HEK293 (cell line): Measurements from ENCODE around the gene TEAD1.

Experiments
- CTCF ChIA-PET: fragments of 350-600 bp; formaldehyde crosslinking; extraction: SDS; loops from one replicate; lab custom pipeline; 2021; ENCODE audit warnings: antibody characterized with exemption; lab: Yijun Ruan, JAX
- POLR2A ChIA-PET: fragments of 300-600 bp; formaldehyde crosslinking; extraction: SDS; loops from one replicate; lab custom pipeline; 2020; ENCODE audit warnings: antibody characterized with exemption, inconsistent platforms; lab: Yijun Ruan, JAX
- H3K27ac ChIP-seq: fragments of 200-500 bp; sonication (Bioruptor generic); 2 replicates; pipeline ENCODE4 v1.5.1; 2014; ENCODE audit warnings: low read depth, low read length, control low read depth, inconsistent platforms; ENCODE audit errors: extremely low read depth
- H3K36me3 ChIP-seq, 2 experiments: fragments of 200-500 bp in 1 of 2; sonication (Bioruptor generic) in 1 of 2; 1 replicate in 1 of 2; 2 replicates in 1 of 2; pipeline ENCODE4 v1.5.1; 2014 to 2017; ENCODE audit warnings: inconsistent platforms in 2 of 2, low read length in 2 of 2; ENCODE audit not compliant: control insufficient read depth in 2 of 2, insufficient read depth in 1 of 2
- H3K4me1 ChIP-seq: fragments of 200-500 bp; sonication (Bioruptor generic); 2 replicates; pipeline ENCODE4 v1.5.1; 2014; ENCODE audit warnings: mild to moderate bottlenecking, low read length, inconsistent platforms; ENCODE audit not compliant: control insufficient read depth, insufficient read depth
- H3K4me3 ChIP-seq: 2 replicates; pipeline ENCODE4 v1.5.1; 2011; ENCODE audit warnings: low read depth, mild to moderate bottlenecking, control low read depth, low read length, moderate library complexity
- H3K9me3 ChIP-seq: fragments of 200-500 bp; sonication (Bioruptor generic); 2 replicates; pipeline ENCODE4 v1.5.1; 2014; ENCODE audit warnings: low read depth, low read length, inconsistent platforms; ENCODE audit not compliant: control insufficient read depth, insufficient read depth
- HOXD13 ChIP-seq: sonication (generic); formaldehyde crosslinking; IDR thresholded peaks from 2 replicates; pipeline ENCODE4 v1.8.0; 2022; ENCODE audit warnings: missing genetic modification reagents, borderline replicate concordance
- KLF16 ChIP-seq: fragments of 450-650 bp; formaldehyde crosslinking; IDR thresholded peaks from 2 replicates; pipeline ENCODE4 v1.5.1; 2017; ENCODE audit warnings: missing biosample characterization, missing genetic modification characterization
- KLF8 ChIP-seq: fragments of 450-650 bp; formaldehyde crosslinking; IDR thresholded peaks from 2 replicates; pipeline ENCODE4 v1.5.1; 2016; ENCODE audit warnings: missing biosample characterization, missing genetic modification characterization
- MZF1 ChIP-seq: fragments of 450-650 bp; formaldehyde crosslinking; IDR thresholded peaks from 2 replicates; pipeline ENCODE4 v1.5.1; 2017; ENCODE audit warnings: missing biosample characterization, missing genetic modification characterization, borderline replicate concordance
- ZBTB1 ChIP-seq: fragments of 450-650 bp; formaldehyde crosslinking; IDR thresholded peaks from 2 replicates; pipeline ENCODE4 v1.5.1; 2016; ENCODE audit warnings: missing biosample characterization, missing genetic modification characterization
- ZBTB49 ChIP-seq: fragments of 450-650 bp; formaldehyde crosslinking; IDR thresholded peaks from 2 replicates; pipeline ENCODE4 v1.5.1; 2016; ENCODE audit warnings: missing biosample characterization, missing genetic modification characterization, low read depth
- ZBTB8A ChIP-seq: fragments of 450-650 bp; formaldehyde crosslinking; IDR thresholded peaks from 2 replicates; pipeline ENCODE4 v1.5.1; 2016; ENCODE audit warnings: missing biosample characterization, missing genetic modification characterization
- ZFP41 ChIP-seq: fragments of 450-650 bp; formaldehyde crosslinking; IDR thresholded peaks from 2 replicates; pipeline ENCODE4 v1.5.1; 2016; ENCODE audit warnings: missing biosample characterization, missing genetic modification characterization, borderline replicate concordance
- ZNF174 ChIP-seq: fragments of 450-650 bp; formaldehyde crosslinking; IDR thresholded peaks from 2 replicates; pipeline ENCODE4 v1.5.0; 2017; ENCODE audit warnings: missing biosample characterization, mild to moderate bottlenecking, missing genetic modification characterization
- ZNF311 ChIP-seq: fragments of 450-650 bp; formaldehyde crosslinking; IDR thresholded peaks from 2 replicates; pipeline ENCODE4 v1.5.1; 2017; ENCODE audit warnings: missing biosample characterization, missing genetic modification characterization, borderline replicate concordance
- ZNF324 ChIP-seq: fragments of 450-650 bp; formaldehyde crosslinking; IDR thresholded peaks from 2 replicates; pipeline ENCODE4 v1.5.1; 2016; ENCODE audit warnings: missing biosample characterization, missing genetic modification characterization
- ZNF335 ChIP-seq: fragments of 450-650 bp; formaldehyde crosslinking; conservative IDR thresholded peaks from 2 replicates; pipeline ENCODE4 v1.5.1; 2016; ENCODE audit warnings: missing biosample characterization, missing genetic modification characterization
- ZNF391 ChIP-seq: fragments of 450-650 bp; formaldehyde crosslinking; IDR thresholded peaks from 2 replicates; pipeline ENCODE4 v1.5.1; 2016; ENCODE audit warnings: low read depth, missing biosample characterization, missing genetic modification characterization, borderline replicate concordance
- ZNF404 ChIP-seq: fragments of 450-650 bp; formaldehyde crosslinking; IDR thresholded peaks from 2 replicates; pipeline ENCODE4 v1.5.1; 2017; ENCODE audit warnings: missing biosample characterization, missing genetic modification characterization
- ZNF423 ChIP-seq: fragments of 450-650 bp; formaldehyde crosslinking; IDR thresholded peaks from 2 replicates; pipeline ENCODE4 v1.5.1; 2016; ENCODE audit warnings: missing biosample characterization, missing genetic modification characterization
- ZNF555 ChIP-seq: fragments of 450-650 bp; formaldehyde crosslinking; conservative IDR thresholded peaks from 2 replicates; pipeline ENCODE4 v1.5.1; 2017; ENCODE audit warnings: missing biosample characterization, mild to moderate bottlenecking, missing genetic modification characterization, inconsistent platforms
- ZNF768 ChIP-seq: fragments of 450-650 bp; formaldehyde crosslinking; IDR thresholded peaks from 2 replicates; pipeline ENCODE4 v1.5.1; 2018; ENCODE audit warnings: missing biosample characterization, mild to moderate bottlenecking, missing genetic modification characterization
- ZSCAN30 ChIP-seq: fragments of 450-650 bp; IDR thresholded peaks from 2 replicates; pipeline ENCODE4 v1.5.1; 2018; ENCODE audit warnings: missing biosample characterization, mild to moderate bottlenecking, missing genetic modification characterization, moderate library complexity
- ZSCAN5A ChIP-seq: fragments of 450-650 bp; formaldehyde crosslinking; IDR thresholded peaks from 2 replicates; pipeline ENCODE4 v1.5.1; 2016; ENCODE audit warnings: missing biosample characterization, missing genetic modification characterization
- TF ChIP-seq, protein P1 (sequence below): fragments of 450-650 bp; IDR thresholded peaks from 2 replicates; pipeline ENCODE4 v1.5.1; 2018; ENCODE audit warnings: missing biosample characterization, mild to moderate bottlenecking, missing genetic modification characterization
- TF ChIP-seq, protein P2 (sequence below): fragments of 450-650 bp; formaldehyde crosslinking; conservative IDR thresholded peaks from 2 replicates; pipeline ENCODE4 v1.5.1; 2016; ENCODE audit warnings: low read depth, missing biosample characterization, missing genetic modification characterization
- TF ChIP-seq, protein P3 (sequence below): fragments of 450-650 bp; formaldehyde crosslinking; IDR thresholded peaks from 2 replicates; pipeline ENCODE4 v1.5.1; 2016; ENCODE audit warnings: missing biosample characterization, missing genetic modification characterization

The TEAD1 gene

GRCh38 chr11:12786891-12787290 is 112.7 kb downstream of the TEAD1 start:
- TF ChIP-seq ZBTB1 (no peak), ZNF391 (tag by site-specific recombination) (no peak), KLF16 (tag by site-specific recombination) (no peak), MZF1 (tag by site-specific recombination) (no peak), ZBTB49 (tag by site-specific recombination) (no peak), KLF8 (tag by site-specific recombination) (no peak), ZNF311 (tag by site-specific recombination) (no peak), ZFP41 (tag by site-specific recombination) (no peak), ZNF174 (tag by site-specific recombination) (no peak), ZNF423 (tag by site-specific recombination) (no peak), ZNF324 (no peak), ZBTB8A (tag by site-specific recombination) (no peak), HOXD13 (CRISPR knock-in tag) (no peak), ZNF555 (no peak), ZNF404 (no peak)
- TF ChIP-seq, protein P1, sequence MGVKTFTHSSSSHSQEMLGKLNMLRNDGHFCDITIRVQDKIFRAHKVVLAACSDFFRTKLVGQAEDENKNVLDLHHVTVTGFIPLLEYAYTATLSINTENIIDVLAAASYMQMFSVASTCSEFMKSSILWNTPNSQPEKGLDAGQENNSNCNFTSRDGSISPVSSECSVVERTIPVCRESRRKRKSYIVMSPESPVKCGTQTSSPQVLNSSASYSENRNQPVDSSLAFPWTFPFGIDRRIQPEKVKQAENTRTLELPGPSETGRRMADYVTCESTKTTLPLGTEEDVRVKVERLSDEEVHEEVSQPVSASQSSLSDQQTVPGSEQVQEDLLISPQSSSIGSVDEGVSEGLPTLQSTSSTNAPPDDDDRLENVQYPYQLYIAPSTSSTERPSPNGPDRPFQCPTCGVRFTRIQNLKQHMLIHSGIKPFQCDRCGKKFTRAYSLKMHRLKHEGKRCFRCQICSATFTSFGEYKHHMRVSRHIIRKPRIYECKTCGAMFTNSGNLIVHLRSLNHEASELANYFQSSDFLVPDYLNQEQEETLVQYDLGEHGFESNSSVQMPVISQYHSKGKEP: no peak
- TF ChIP-seq, protein P2, sequence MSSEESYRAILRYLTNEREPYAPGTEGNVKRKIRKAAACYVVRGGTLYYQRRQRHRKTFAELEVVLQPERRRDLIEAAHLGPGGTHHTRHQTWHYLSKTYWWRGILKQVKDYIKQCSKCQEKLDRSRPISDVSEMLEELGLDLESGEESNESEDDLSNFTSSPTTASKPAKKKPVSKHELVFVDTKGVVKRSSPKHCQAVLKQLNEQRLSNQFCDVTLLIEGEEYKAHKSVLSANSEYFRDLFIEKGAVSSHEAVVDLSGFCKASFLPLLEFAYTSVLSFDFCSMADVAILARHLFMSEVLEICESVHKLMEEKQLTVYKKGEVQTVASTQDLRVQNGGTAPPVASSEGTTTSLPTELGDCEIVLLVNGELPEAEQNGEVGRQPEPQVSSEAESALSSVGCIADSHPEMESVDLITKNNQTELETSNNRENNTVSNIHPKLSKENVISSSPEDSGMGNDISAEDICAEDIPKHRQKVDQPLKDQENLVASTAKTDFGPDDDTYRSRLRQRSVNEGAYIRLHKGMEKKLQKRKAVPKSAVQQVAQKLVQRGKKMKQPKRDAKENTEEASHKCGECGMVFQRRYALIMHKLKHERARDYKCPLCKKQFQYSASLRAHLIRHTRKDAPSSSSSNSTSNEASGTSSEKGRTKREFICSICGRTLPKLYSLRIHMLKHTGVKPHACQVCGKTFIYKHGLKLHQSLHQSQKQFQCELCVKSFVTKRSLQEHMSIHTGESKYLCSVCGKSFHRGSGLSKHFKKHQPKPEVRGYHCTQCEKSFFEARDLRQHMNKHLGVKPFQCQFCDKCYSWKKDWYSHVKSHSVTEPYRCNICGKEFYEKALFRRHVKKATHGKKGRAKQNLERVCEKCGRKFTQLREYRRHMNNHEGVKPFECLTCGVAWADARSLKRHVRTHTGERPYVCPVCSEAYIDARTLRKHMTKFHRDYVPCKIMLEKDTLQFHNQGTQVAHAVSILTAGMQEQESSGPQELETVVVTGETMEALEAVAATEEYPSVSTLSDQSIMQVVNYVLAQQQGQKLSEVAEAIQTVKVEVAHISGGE: no peak
- H3K4me3 ChIP-seq: no peak overlapping the region
- H3K27ac ChIP-seq: no peak overlapping the region
- no peaks in the 10 kb centered on the region for H3K4me1 ChIP-seq
- ChIA-PET CTCF (no interaction called here), POLR2A (no interaction called here)
- H3K9me3 ChIP-seq: no peaks in the 10 kb centered on the region
- no peaks in the 10 kb centered on the region for H3K36me3 ChIP-seq

DNA sequence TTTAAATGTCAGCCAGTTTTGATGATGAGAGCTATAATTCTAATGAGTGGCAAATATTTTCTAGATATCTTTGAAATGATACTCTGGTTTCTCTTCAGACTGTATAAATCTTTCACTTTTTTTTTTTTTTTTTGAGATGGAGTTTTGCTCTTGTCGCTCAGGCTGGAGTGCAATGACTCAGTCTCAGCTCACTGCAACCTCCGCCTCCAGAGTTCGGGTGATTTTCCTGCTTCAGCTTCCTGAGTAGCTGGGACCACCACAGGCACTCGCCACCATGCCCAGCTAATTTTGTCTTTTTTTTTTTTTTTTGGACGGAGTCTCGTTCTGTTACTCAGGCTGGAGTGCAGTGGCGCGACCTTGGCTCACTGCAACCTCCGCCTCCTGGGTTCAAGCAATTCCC is 113.6 kb downstream of the TEAD1 start:
- Histone ChIP-seq H3K4me1 (no peaks in the 10 kb centered on the region), H3K36me3 (no peaks in the 10 kb centered on the region), H3K9me3 (no peaks in the 10 kb centered on the region), H3K27ac (no peak overlapping the region), H3K4me3 (no peak overlapping the region)
- ChIA-PET POLR2A (no interaction called here), CTCF (interaction anchor here (0.6 to 0.7 kb wide), 2 partner anchors 106 to 176 kb away, joined by 3 read pairs; no protein-coding TSS in a partner anchor)
- TF ChIP-seq ZBTB49 (tag by site-specific recombination): no peak
- no peak for TF ChIP-seq ZNF335 (tag by site-specific recombination)
- no peak for TF ChIP-seq ZSCAN5A (tag by site-specific recombination)
- TF ChIP-seq ZSCAN30: no peak
- TF ChIP-seq, protein P3, sequence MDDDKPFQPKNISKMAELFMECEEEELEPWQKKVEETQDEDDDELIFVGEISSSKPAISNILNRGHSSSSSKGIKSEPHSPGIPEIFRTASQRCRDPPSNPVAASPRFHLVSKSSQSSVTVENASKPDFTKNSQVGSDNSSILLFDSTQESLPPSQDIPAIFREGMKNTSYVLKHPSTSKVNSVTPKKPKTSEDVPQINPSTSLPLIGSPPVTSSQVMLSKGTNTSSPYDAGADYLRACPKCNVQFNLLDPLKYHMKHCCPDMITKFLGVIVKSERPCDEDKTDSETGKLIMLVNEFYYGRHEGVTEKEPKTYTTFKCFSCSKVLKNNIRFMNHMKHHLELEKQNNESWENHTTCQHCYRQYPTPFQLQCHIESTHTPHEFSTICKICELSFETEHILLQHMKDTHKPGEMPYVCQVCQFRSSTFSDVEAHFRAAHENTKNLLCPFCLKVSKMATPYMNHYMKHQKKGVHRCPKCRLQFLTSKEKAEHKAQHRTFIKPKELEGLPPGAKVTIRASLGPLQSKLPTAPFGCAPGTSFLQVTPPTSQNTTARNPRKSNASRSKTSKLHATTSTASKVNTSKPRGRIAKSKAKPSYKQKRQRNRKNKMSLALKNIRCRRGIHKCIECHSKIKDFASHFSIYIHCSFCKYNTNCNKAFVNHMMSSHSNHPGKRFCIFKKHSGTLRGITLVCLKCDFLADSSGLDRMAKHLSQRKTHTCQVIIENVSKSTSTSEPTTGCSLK: no peak
- no peak for TF ChIP-seq ZNF768 (tag by site-specific recombination)
- TF ChIP-seq ZBTB8A (tag by site-specific recombination): no peak
